ENCODE data around the gene PTCH1.

PTCH1 gene

GRCh38 chr9:95497772-95498171 is 19.0 kb downstream of the PTCH1 start:
- H3K27ac Mint-ChIP-seq: no peak overlapping the region
- H3K4me1 Mint-ChIP-seq: peaks cover 50% of the 10 kb centered on the region
- H3K4me3 Mint-ChIP-seq: no peak overlapping the region
- CTCF ChIA-PET: no interaction called here
- DNase-seq: no peak
- H3K36me3 Mint-ChIP-seq: no peaks in the 10 kb centered on the region
- peaks cover 68% of the 10 kb centered on the region for H3K27me3 Mint-ChIP-seq
- H3K9me3 Mint-ChIP-seq: no peaks in the 10 kb centered on the region

- Mint-ChIP-seq H3K4me1 (peaks cover 57% of the 10 kb centered on the region), H3K9me3 (no peaks in the 10 kb centered on the region), H3K36me3 (no peaks in the 10 kb centered on the region), H3K27ac (no peak overlapping the region), H3K4me3 (no peak overlapping the region), H3K27me3 (peaks cover 67% of the 10 kb centered on the region)
- no peak for DNase-seq
- CTCF ChIA-PET: no interaction called here
Measured at GRCh38 chr9:95496687-95497086, 20.1 kb downstream of the PTCH1 start.

GRCh38 chr9:95495961-95496360 is 20.8 kb downstream of the PTCH1 start:
- peaks cover 61% of the 10 kb centered on the region for H3K27me3 Mint-ChIP-seq
- no peak overlapping the region for H3K4me3 Mint-ChIP-seq
- no peak for DNase-seq
- no peak overlapping the region for H3K27ac Mint-ChIP-seq
- H3K4me1 Mint-ChIP-seq: peaks cover 58% of the 10 kb centered on the region
- CTCF ChIA-PET: no interaction called here
- H3K9me3 Mint-ChIP-seq: no peaks in the 10 kb centered on the region
- H3K36me3 Mint-ChIP-seq: no peaks in the 10 kb centered on the region

GRCh38 chr9:95495529-95495928 is 21.2 kb downstream of the PTCH1 start:
- Mint-ChIP-seq H3K4me1 (peaks cover 58% of the 10 kb centered on the region), H3K4me3 (no peak overlapping the region), H3K27ac (peak overlapping the region; percentile 95), H3K27me3 (peaks cover 57% of the 10 kb centered on the region), H3K36me3 (no peaks in the 10 kb centered on the region), H3K9me3 (no peaks in the 10 kb centered on the region)
- DNase-seq: no peak
- CTCF ChIA-PET: no interaction called here

GRCh38 chr9:95494416-95495371 is 22.1 kb downstream of the PTCH1 start:
- Mint-ChIP-seq H3K27ac (peak overlapping the region; percentile 95), H3K4me3 (peak overlapping the region; percentile 71), H3K27me3 (peaks cover 48% of the 10 kb centered on the region), H3K9me3 (no peaks in the 10 kb centered on the region), H3K36me3 (no peaks in the 10 kb centered on the region), H3K4me1 (peaks cover 58% of the 10 kb centered on the region)
- peak; percentile 91 for DNase-seq
- CTCF ChIA-PET: interaction anchor here (0.9 to 1.0 kb wide), 2 partner anchors 8 to 12 kb away, joined by 3 to 4 read pairs; no protein-coding TSS in a partner anchor

GRCh38 chr9:95494022-95494415 is 22.8 kb downstream of the PTCH1 start:
- Mint-ChIP-seq H3K9me3 (no peaks in the 10 kb centered on the region), H3K4me3 (no peak overlapping the region), H3K4me1 (peaks cover 58% of the 10 kb centered on the region), H3K36me3 (no peaks in the 10 kb centered on the region), H3K27ac (peak overlapping the region; percentile 95), H3K27me3 (peaks cover 48% of the 10 kb centered on the region)
- no peak for DNase-seq
- CTCF ChIA-PET: interaction anchor here (0.9 kb wide), 1 partner anchor 13 kb away, joined by 4 read pairs; no protein-coding TSS in a partner anchor

- Mint-ChIP-seq H3K4me1 (peaks cover 58% of the 10 kb centered on the region), H3K4me3 (no peak overlapping the region), H3K9me3 (no peaks in the 10 kb centered on the region), H3K36me3 (no peaks in the 10 kb centered on the region), H3K27me3 (peaks cover 46% of the 10 kb centered on the region), H3K27ac (no peak overlapping the region)
- no peak for DNase-seq
- CTCF ChIA-PET: no interaction called here
Measured at GRCh38 chr9:95493402-95493801, 23.4 kb downstream of the PTCH1 start.

- Mint-ChIP-seq H3K4me1 (peaks cover 47% of the 10 kb centered on the region), H3K27ac (no peak overlapping the region), H3K27me3 (peaks cover 43% of the 10 kb centered on the region), H3K9me3 (no peaks in the 10 kb centered on the region), H3K4me3 (no peak overlapping the region), H3K36me3 (no peaks in the 10 kb centered on the region)
- CTCF ChIA-PET: no interaction called here
- DNase-seq: no peak
Measured at GRCh38 chr9:95491543-95492320, 25.0 kb downstream of the PTCH1 start.

- Mint-ChIP-seq H3K4me1 (peaks cover 19% of the 10 kb centered on the region), H3K27ac (no peak overlapping the region), H3K27me3 (peaks cover 33% of the 10 kb centered on the region), H3K4me3 (no peak overlapping the region), H3K36me3 (no peaks in the 10 kb centered on the region), H3K9me3 (no peaks in the 10 kb centered on the region)
- no peak for DNase-seq
- CTCF ChIA-PET: no interaction called here
Measured at GRCh38 chr9:95488954-95489353, 27.8 kb downstream of the PTCH1 start.

GRCh38 chr9:95486318-95486717 is 30.5 kb downstream of the PTCH1 start:
- Mint-ChIP-seq H3K27me3 (peaks cover 32% of the 10 kb centered on the region), H3K4me1 (no peaks in the 10 kb centered on the region), H3K36me3 (no peaks in the 10 kb centered on the region), H3K4me3 (no peak overlapping the region), H3K9me3 (no peaks in the 10 kb centered on the region), H3K27ac (no peak overlapping the region)
- no peak for DNase-seq
- CTCF ChIA-PET: no interaction called here

GRCh38 chr9:95484225-95484624 is 32.5 kb downstream of the PTCH1 start:
- CTCF ChIA-PET: no interaction called here
- H3K9me3 Mint-ChIP-seq: no peaks in the 10 kb centered on the region
- H3K27me3 Mint-ChIP-seq: peaks cover 40% of the 10 kb centered on the region
- H3K36me3 Mint-ChIP-seq: no peaks in the 10 kb centered on the region
- no peak overlapping the region for H3K27ac Mint-ChIP-seq
- H3K4me3 Mint-ChIP-seq: no peak overlapping the region
- H3K4me1 Mint-ChIP-seq: peaks cover 4% of the 10 kb centered on the region
- DNase-seq: no peak

- no peaks in the 10 kb centered on the region for H3K36me3 Mint-ChIP-seq
- H3K4me3 Mint-ChIP-seq: no peak overlapping the region
- no peaks in the 10 kb centered on the region for H3K9me3 Mint-ChIP-seq
- peaks cover 4% of the 10 kb centered on the region for H3K4me1 Mint-ChIP-seq
- no peak for DNase-seq
- CTCF ChIA-PET: no interaction called here
- H3K27ac Mint-ChIP-seq: no peak overlapping the region
- peaks cover 34% of the 10 kb centered on the region for H3K27me3 Mint-ChIP-seq
Measured at GRCh38 chr9:95483431-95483830, 33.3 kb downstream of the PTCH1 start.

- Mint-ChIP-seq H3K27me3 (peaks cover 41% of the 10 kb centered on the region), H3K4me3 (no peak overlapping the region), H3K9me3 (no peaks in the 10 kb centered on the region), H3K4me1 (peaks cover 4% of the 10 kb centered on the region), H3K27ac (no peak overlapping the region), H3K36me3 (no peaks in the 10 kb centered on the region)
- no peak for DNase-seq
- CTCF ChIA-PET: no interaction called here
Measured at GRCh38 chr9:95482621-95483020, 34.1 kb downstream of the PTCH1 start.

- H3K27ac Mint-ChIP-seq: no peak overlapping the region
- H3K9me3 Mint-ChIP-seq: no peaks in the 10 kb centered on the region
- DNase-seq: no peak
- H3K4me1 Mint-ChIP-seq: peaks cover 4% of the 10 kb centered on the region
- no peak overlapping the region for H3K4me3 Mint-ChIP-seq
- no peaks in the 10 kb centered on the region for H3K36me3 Mint-ChIP-seq
- CTCF ChIA-PET: no interaction called here
- H3K27me3 Mint-ChIP-seq: peaks cover 32% of the 10 kb centered on the region
Measured at GRCh38 chr9:95481000-95481399, 35.8 kb downstream of the PTCH1 start.

GRCh38 chr9:95480346-95480745 is 36.4 kb downstream of the PTCH1 start:
- H3K36me3 Mint-ChIP-seq: no peaks in the 10 kb centered on the region
- no peak for DNase-seq
- CTCF ChIA-PET: no interaction called here
- H3K9me3 Mint-ChIP-seq: no peaks in the 10 kb centered on the region
- H3K4me1 Mint-ChIP-seq: peaks cover 4% of the 10 kb centered on the region
- peaks cover 39% of the 10 kb centered on the region for H3K27me3 Mint-ChIP-seq
- no peak overlapping the region for H3K27ac Mint-ChIP-seq
- H3K4me3 Mint-ChIP-seq: no peak overlapping the region
